Lower lobe of right lung (tissue), 2 donors: Measurements from ENCODE around the gene HSPA9. TPM values are rescaled to one million over a fixed set of nuclear protein-coding genes. Genes with fewer than 3 reads are reported as not detected.

ENCODE experiments used
- ATAC-seq, 2 donors: fragments of 200-7000 bp; cut with Tn5 transposase; one replicate each; pipeline ENCODE4 v1.9.1; 2020 to 2022; ENCODE audit warnings: mild to moderate bottlenecking in 2 of 2, moderate library complexity in 2 of 2
- DNase-seq: peaks from one replicate; pipeline ENCODE4 v3.0.0-alpha.2; 2020
- H3K27ac ChIP-seq: fragments of 200-600 bp; one replicate; pipeline ENCODE4 v1.8.0; 2022
- H3K27me3 ChIP-seq: fragments of 200-600 bp; one replicate; pipeline ENCODE4 v1.8.0; 2022; ENCODE audit warnings: low read depth
- H3K36me3 ChIP-seq: fragments of 200-600 bp; one replicate; pipeline ENCODE4 v1.8.0; 2022; ENCODE audit warnings: mild to moderate bottlenecking
- H3K4me1 ChIP-seq: fragments of 200-600 bp; one replicate; pipeline ENCODE4 v1.8.0; 2022
- H3K4me3 ChIP-seq: fragments of 200-600 bp; one replicate; pipeline ENCODE4 v1.8.0; 2022; ENCODE audit warnings: mild to moderate bottlenecking
- H3K9me3 ChIP-seq: fragments of 200-600 bp; one replicate; pipeline ENCODE4 v1.8.0; 2022
- CTCF ChIP-seq: fragments of 200-600 bp; IDR thresholded peaks from one replicate; pipeline ENCODE4 v1.8.0; 2022; ENCODE audit warnings: antibody characterized with exemption, mild to moderate bottlenecking
- intact Hi-C: fragments of 100-400 bp; cut with DNase I; formaldehyde crosslinking; loops from one replicate; pipeline ENCODE4 v1.11.0; 2022
- total RNA-seq: library from RNA; stranded (reverse); fragmentation: NEBNext Ultra II Directional; extraction: Animal tissue kit (Norgen Biotek cat#: 25700); gene quantifications from one replicate; pipeline ENCODE4 v1.2.1, GENCODE V29; 2021
- donor health status: DM: no; HTN: yes; CAD: no; lungs with severe emphysema.

HSPA9 gene
- total RNA-seq, 1 donor from 2014 or later, result 148 TPM

- Histone ChIP-seq H3K27ac (no peak overlapping the region), H3K9me3 (no peaks in the 10 kb centered on the region), H3K27me3 (no peaks in the 10 kb centered on the region), H3K4me3 (no peak overlapping the region), H3K36me3 (peaks cover 55% of the 10 kb centered on the region), H3K4me1 (peaks cover 12% of the 10 kb centered on the region)
- no peak for ATAC-seq
- DNase-seq, result no peak
- intact Hi-C loops, result no loop called here
- TF ChIP-seq CTCF, result no peak
These were observed 2.0 kb downstream of the HSPA9 start for GRCh38 chr5:138573223-138573622.

GRCh38 chr5:138570871-138571270 lies 4.3 kb downstream of the HSPA9 start:
- intact Hi-C loops, result no loop called here
- TF ChIP-seq CTCF, result no peak
- Histone ChIP-seq H3K4me1 (peaks cover 12% of the 10 kb centered on the region), H3K27me3 (no peaks in the 10 kb centered on the region), H3K36me3 (peaks cover 79% of the 10 kb centered on the region), H3K4me3 (no peak overlapping the region), H3K9me3 (no peaks in the 10 kb centered on the region), H3K27ac (no peak overlapping the region)
- ATAC-seq, result no peak
- DNase-seq, result no peak

GRCh38 chr5:138569782-138570181 lies 5.4 kb downstream of the HSPA9 start:
- DNase-seq (no peak), ATAC-seq (no peak)
- H3K4me1 ChIP-seq, result peaks cover 12% of the 10 kb centered on the region
- TF ChIP-seq CTCF, result no peak
- H3K36me3 ChIP-seq, result peaks cover 90% of the 10 kb centered on the region
- H3K4me3 ChIP-seq, result no peak overlapping the region
- intact Hi-C loops, result no loop called here
- no peaks in the 10 kb centered on the region for H3K27me3 ChIP-seq
- no peak overlapping the region for H3K27ac ChIP-seq
- no peaks in the 10 kb centered on the region for H3K9me3 ChIP-seq

GRCh38 chr5:138568061-138568824 lies 7.0 kb downstream of the HSPA9 start:
- H3K27ac ChIP-seq, result no peak overlapping the region
- H3K36me3 ChIP-seq, result peaks cover 100% of the 10 kb centered on the region
- ATAC-seq (no peak), DNase-seq (no peak)
- no peaks in the 10 kb centered on the region for H3K9me3 ChIP-seq
- no peak overlapping the region for H3K4me3 ChIP-seq
- H3K27me3 ChIP-seq, result no peaks in the 10 kb centered on the region
- no peak for TF ChIP-seq CTCF
- peaks cover under 1% of the 10 kb centered on the region for H3K4me1 ChIP-seq
- intact Hi-C loops, result no loop called here

- Histone ChIP-seq H3K27ac (no peak overlapping the region), H3K9me3 (no peaks in the 10 kb centered on the region), H3K4me3 (no peak overlapping the region), H3K36me3 (peaks cover 98% of the 10 kb centered on the region), H3K4me1 (no peaks in the 10 kb centered on the region), H3K27me3 (no peaks in the 10 kb centered on the region)
- ATAC-seq, result no peak
- no peak for DNase-seq
- no peak for TF ChIP-seq CTCF
- intact Hi-C loops, result no loop called here
These were observed 8.4 kb downstream of the HSPA9 start for GRCh38 chr5:138566792-138567191.
